ENCODE data around the gene MPP4. TPM values are rescaled to one million over a fixed set of nuclear protein-coding genes. Genes with fewer than 3 reads are reported as not detected.
A peak's percentile ranks its signal among the peaks of the same experiment; 100 is the strongest.

The MPP4 gene
- total and polyA plus RNA-seq, 2 of the 13 experiments (the other 11 are each of a cell fraction or from before 2014, with no cell fraction given), result not detected

- TF ChIP-seq BHLHE40 (IDR thresholded peaks at IDR 0.05; ENCODE audit: low read length), result no peak
- peak; percentile 84; the same call in 1 of the 2 replicates for TF ChIP-seq ZSCAN30 (CRISPR knock-in tag; IDR thresholded peaks at IDR 0.05)
- TF ChIP-seq HMG20A (CRISPR knock-in tag; IDR thresholded peaks at IDR 0.05; ENCODE audit: borderline replicate concordance), result no peak
- no peak for TF ChIP-seq JUND (CRISPR knock-in tag; IDR thresholded peaks at IDR 0.05)
- TF ChIP-seq ONECUT2 (CRISPR knock-in tag; IDR thresholded peaks at IDR 0.05), result no peak
- TF ChIP-seq, protein P1, sequence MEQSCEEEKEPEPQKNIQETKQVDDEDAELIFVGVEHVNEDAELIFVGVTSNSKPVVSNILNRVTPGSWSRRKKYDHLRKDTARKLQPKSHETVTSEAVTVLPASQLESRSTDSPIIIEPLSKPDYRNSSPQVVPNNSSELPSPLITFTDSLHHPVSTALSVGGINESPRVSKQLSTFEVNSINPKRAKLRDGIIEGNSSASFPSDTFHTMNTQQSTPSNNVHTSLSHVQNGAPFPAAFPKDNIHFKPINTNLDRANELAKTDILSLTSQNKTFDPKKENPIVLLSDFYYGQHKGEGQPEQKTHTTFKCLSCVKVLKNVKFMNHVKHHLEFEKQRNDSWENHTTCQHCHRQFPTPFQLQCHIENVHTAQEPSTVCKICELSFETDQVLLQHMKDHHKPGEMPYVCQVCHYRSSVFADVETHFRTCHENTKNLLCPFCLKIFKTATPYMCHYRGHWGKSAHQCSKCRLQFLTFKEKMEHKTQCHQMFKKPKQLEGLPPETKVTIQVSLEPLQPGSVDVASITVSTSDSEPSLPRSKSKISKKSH (CRISPR knock-in tag; IDR thresholded peaks at IDR 0.05; ENCODE audit: borderline replicate concordance), result peak; percentile 68
- no peak for TF ChIP-seq HMGA1 (CRISPR knock-in tag; conservative IDR thresholded peaks at IDR 0.05)
- TF ChIP-seq, protein P2, sequence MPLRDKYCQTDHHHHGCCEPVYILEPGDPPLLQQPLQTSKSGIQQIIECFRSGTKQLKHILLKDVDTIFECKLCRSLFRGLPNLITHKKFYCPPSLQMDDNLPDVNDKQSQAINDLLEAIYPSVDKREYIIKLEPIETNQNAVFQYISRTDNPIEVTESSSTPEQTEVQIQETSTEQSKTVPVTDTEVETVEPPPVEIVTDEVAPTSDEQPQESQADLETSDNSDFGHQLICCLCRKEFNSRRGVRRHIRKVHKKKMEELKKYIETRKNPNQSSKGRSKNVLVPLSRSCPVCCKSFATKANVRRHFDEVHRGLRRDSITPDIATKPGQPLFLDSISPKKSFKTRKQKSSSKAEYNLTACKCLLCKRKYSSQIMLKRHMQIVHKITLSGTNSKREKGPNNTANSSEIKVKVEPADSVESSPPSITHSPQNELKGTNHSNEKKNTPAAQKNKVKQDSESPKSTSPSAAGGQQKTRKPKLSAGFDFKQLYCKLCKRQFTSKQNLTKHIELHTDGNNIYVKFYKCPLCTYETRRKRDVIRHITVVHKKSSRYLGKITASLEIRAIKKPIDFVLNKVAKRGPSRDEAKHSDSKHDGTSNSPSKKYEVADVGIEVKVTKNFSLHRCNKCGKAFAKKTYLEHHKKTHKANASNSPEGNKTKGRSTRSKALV (CRISPR knock-in tag; IDR thresholded peaks at IDR 0.05), result peak; percentile 93
- TF ChIP-seq LCORL (IDR thresholded peaks at IDR 0.05), result no peak
- TF ChIP-seq LCORL (CRISPR knock-in tag; IDR thresholded peaks at IDR 0.05), result no peak
- peak; percentile 84; the same call in 1 of the 2 replicates for TF ChIP-seq NAIF1 (CRISPR knock-in tag; IDR thresholded peaks at IDR 0.05; ENCODE audit: borderline replicate concordance)
- TF ChIP-seq ZNF225 (CRISPR knock-in tag; IDR thresholded peaks at IDR 0.05), result no peak
- TF ChIP-seq IKZF4 (CRISPR knock-in tag; IDR thresholded peaks at IDR 0.05; ENCODE audit: borderline replicate concordance, low read depth, not compliant biosample characterization), result no peak
- TF ChIP-seq MBNL3 (CRISPR knock-in tag; conservative IDR thresholded peaks at IDR 0.05), result no peak
- no peak for TF ChIP-seq MZF1 (CRISPR knock-in tag; IDR thresholded peaks at IDR 0.05; ENCODE audit: borderline replicate concordance)
- peak; percentile 87 for TF ChIP-seq TARDBP (CRISPR knock-in tag; IDR thresholded peaks at IDR 0.05)
- TF ChIP-seq ZBTB8A (CRISPR knock-in tag; IDR thresholded peaks at IDR 0.05; ENCODE audit: borderline replicate concordance, low read depth), result no peak
- peak; percentile 19; the same call in 1 of the 2 replicates for TF ChIP-seq CTCF (CRISPR knock-in tag; IDR thresholded peaks at IDR 0.05)
- no peak for TF ChIP-seq PRPF4 (IDR thresholded peaks at IDR 0.05; ENCODE audit: low read depth, low read length, poor library complexity, severe bottlenecking)
- TF ChIP-seq ZNF713 (CRISPR knock-in tag; IDR thresholded peaks at IDR 0.05), result no peak
- TF ChIP-seq MXD4 (CRISPR knock-in tag; IDR thresholded peaks at IDR 0.05), result no peak
- peak; percentile 78; the same call in 1 of the 2 replicates for TF ChIP-seq FOXK1 (CRISPR knock-in tag; IDR thresholded peaks at IDR 0.05; ENCODE audit: borderline replicate concordance, low read depth)
- TF ChIP-seq REXO4 (CRISPR knock-in tag; IDR thresholded peaks at IDR 0.05; ENCODE audit: borderline replicate concordance), result no peak
- 0 out of 2 replicates have a peak, but pooled peaks have one; percentile 40 for TF ChIP-seq ZNF503 (CRISPR knock-in tag; IDR thresholded peaks at IDR 0.05)
These were observed 55.7 kb downstream of the MPP4 start (continued) for GRCh38 chr2:201642579-201643215.
